Endothelial cell of umbilical vein (primary cell): ENCODE measurements around the gene DDA1. TPM values are rescaled to one million over a fixed set of nuclear protein-coding genes. Genes with fewer than 3 reads are reported as not detected.

ENCODE experiments used
- BruUV-seq: library from RNA; stranded (reverse); fragments of 400-500 nt; replicated peaks from 2 replicates; lab custom pipeline; 2021; lab: Mats Ljungman, UMichigan
- CTCF ChIA-PET: fragments of 300-600, 350-600 bp; sonication (Branson Sonifier 250); formaldehyde crosslinking; loops from one replicate; lab custom pipeline; 2021; ENCODE audit warnings: antibody characterized with exemption, inconsistent platforms; lab: Charles Lee
- POLR2A ChIA-PET: fragments of 300-600, 350-600 bp; sonication (Branson Sonifier 250); formaldehyde crosslinking; loops from one replicate; lab custom pipeline; 2021; ENCODE audit warnings: antibody characterized with exemption, inconsistent platforms; lab: Charles Lee
- DNase-seq: peaks from one replicate; pipeline ENCODE4 v3.0.0-alpha.2; 2011; ENCODE audit warnings: low read depth, low spot score
- FAIRE-seq: peaks from 2 replicates; lab custom pipeline; 2011; peaks lifted over from hg19 to GRCh38; lab: Jason Lieb, UNC
- H2AFZ ChIP-seq: 2 replicates; pipeline ENCODE4 v1.6.0; 2012; ENCODE audit warnings: low read depth, low read length, control low read depth, inconsistent platforms
- H3K27ac ChIP-seq: 2 replicates; pipeline ENCODE4 v1.5.1; 2011; ENCODE audit warnings: low read depth, mild to moderate bottlenecking, control low read depth, low read length, moderate library complexity; ENCODE audit not compliant: insufficient read depth
- H3K27me3 ChIP-seq, 2 experiments: 2 replicates each; pipeline versions ENCODE4 v1.6.0 to v1.6.1; 2011; ENCODE audit warnings: low read length in 2 of 2, mixed read lengths in 1 of 2; ENCODE audit not compliant: control insufficient read depth in 2 of 2, insufficient read depth in 2 of 2
- H3K36me3 ChIP-seq, 2 experiments: 2 replicates in 1 of 2; 3 replicates in 1 of 2; pipeline ENCODE4 v1.5.1; 2011; ENCODE audit warnings: low read length in 2 of 2, mild to moderate bottlenecking in 1 of 2, moderate library complexity in 1 of 2; ENCODE audit not compliant: control insufficient read depth in 2 of 2, insufficient read depth in 2 of 2; ENCODE audit errors: extremely low read depth in 1 of 2
- H3K4me1 ChIP-seq: 3 replicates; pipeline ENCODE4 v1.5.1; 2011; ENCODE audit warnings: mild to moderate bottlenecking, low read length; ENCODE audit not compliant: control insufficient read depth, insufficient read depth; ENCODE audit errors: extremely low read depth
- H3K4me2 ChIP-seq: 2 replicates; pipeline ENCODE4 v1.6.1; 2011; ENCODE audit warnings: low read length, control low read depth, mixed read lengths; ENCODE audit not compliant: insufficient read depth
- H3K4me3 ChIP-seq, 3 experiments: fragments of 200-600 bp in 1 of 3; sonication (generic), shearing (Covaris generic) in 1 of 3; replicated peaks in 1 of 3; 2 replicates each; pipeline ENCODE4 v1.5.1; 2011 to 2016; ENCODE audit warnings: control low read depth in 3 of 3, low read length in 3 of 3, mild to moderate bottlenecking in 2 of 3, inconsistent platforms in 1 of 3, low read depth in 1 of 3, moderate library complexity in 1 of 3; ENCODE audit not compliant: insufficient read depth in 1 of 3
- H3K79me2 ChIP-seq: 2 replicates; pipeline ENCODE4 v1.6.0; 2012; ENCODE audit warnings: low read length, inconsistent platforms; ENCODE audit not compliant: control insufficient read depth, insufficient read depth
- H3K9ac ChIP-seq: replicated peaks from 2 replicates; pipeline ENCODE3; 2011; ENCODE audit warnings: low read length, control low read depth; ENCODE audit not compliant: insufficient read depth; ENCODE audit errors: extremely low read depth
- H3K9me1 ChIP-seq: replicated peaks from 3 replicates; pipeline ENCODE4 v1.6.0; 2011; ENCODE audit warnings: mild to moderate bottlenecking, low read length; ENCODE audit not compliant: control insufficient read depth, insufficient read depth; ENCODE audit errors: extremely low read depth
- H3K9me3 ChIP-seq: replicated peaks from 2 replicates; pipeline ENCODE4 v1.5.1; 2012; ENCODE audit warnings: low read length, inconsistent platforms; ENCODE audit not compliant: control insufficient read depth, insufficient read depth
- H4K20me1 ChIP-seq: replicated peaks from 2 replicates; pipeline ENCODE3; 2011; ENCODE audit warnings: mild to moderate bottlenecking, low read length; ENCODE audit not compliant: control insufficient read depth, insufficient read depth; ENCODE audit errors: extremely low read depth
- CTCF ChIP-seq, 2 donors: IDR thresholded peaks; 1 replicate in 1 of 2; 2 replicates in 1 of 2; pipeline ENCODE4 v1.5.1; 2011; ENCODE audit warnings: low read length in 2 of 2, mild to moderate bottlenecking in 2 of 2, moderate library complexity in 2 of 2, control low read depth in 1 of 2, inconsistent platforms in 1 of 2, low read depth in 1 of 2; ENCODE audit not compliant: insufficient read depth in 1 of 2; ENCODE audit errors: extremely low read depth in 1 of 2
- EZH2 ChIP-seq: IDR thresholded peaks from 2 replicates; pipeline ENCODE4 v1.6.1; 2012; ENCODE audit warnings: borderline replicate concordance, low read depth, mild to moderate bottlenecking, moderate library complexity, low read length, inconsistent platforms; ENCODE audit not compliant: severe bottlenecking
- FOS ChIP-seq: IDR thresholded peaks from 2 replicates; pipeline ENCODE4 v1.6.1; 2011; ENCODE audit warnings: mild to moderate bottlenecking, low read length, moderate library complexity, borderline replicate concordance; ENCODE audit not compliant: insufficient read depth
- GATA2 ChIP-seq: IDR thresholded peaks from 2 replicates; pipeline ENCODE4 v1.7.0; 2011; ENCODE audit warnings: low read depth, mild to moderate bottlenecking, moderate library complexity, mixed read lengths, low read length; ENCODE audit not compliant: insufficient read length, insufficient read depth
- JUN ChIP-seq: IDR thresholded peaks from 2 replicates; pipeline ENCODE4 v1.6.1; 2011; ENCODE audit warnings: borderline replicate concordance, low read depth; ENCODE audit not compliant: insufficient read length, insufficient read depth
- MAX ChIP-seq: IDR thresholded peaks from 2 replicates; pipeline ENCODE4 v1.6.1; 2011; ENCODE audit not compliant: insufficient read depth, insufficient read length
- MYC ChIP-seq: IDR thresholded peaks from one replicate; pipeline ENCODE4 v1.6.1; 2011; ENCODE audit warnings: mild to moderate bottlenecking, low read depth, low read length
- POLR2A ChIP-seq: IDR thresholded peaks from 2 replicates; pipeline ENCODE4 v1.6.1; 2012; ENCODE audit warnings: low read depth, mild to moderate bottlenecking, control low read depth, low read length
- POLR2AphosphoS5 ChIP-seq: IDR thresholded peaks from 2 replicates; pipeline ENCODE4 v1.6.1; 2012; ENCODE audit warnings: low read depth, mild to moderate bottlenecking, control low read depth, low read length, moderate library complexity; ENCODE audit not compliant: insufficient read depth
- dilution Hi-C: fragments of 300-500 bp; cut with MboI; formaldehyde crosslinking; loops from one replicate; pipeline ENCODE4 v1.15.0; 2019; ENCODE audit warnings: low sequenced_read_pairs; ENCODE audit not compliant: extremely low pct_ligation_motif_present
- intact Hi-C: fragments of 100-400 bp; cut with micrococcal nuclease; formaldehyde crosslinking; loops from one replicate; pipeline ENCODE4 v1.10.0; 2022
- polyA plus RNA-seq, 4 experiments: library from polyadenylated mRNA; depleted of rRNA in 3 of 4; stranded (reverse) in 3 of 4; unstranded in 1 of 4; fragments of >200 nt; gene quantifications; 2 replicates each; pipeline versions ENCODE4 v1.2.1 to v1.2.3, GENCODE V29; 2011 to 2012; ENCODE audit warnings: missing spikeins in 1 of 4
- total RNA-seq: library from RNA; stranded (reverse); gene quantifications from 2 replicates; pipeline ENCODE4 v1.2.3, GENCODE V29; 2021

DDA1 gene
- total and polyA plus RNA-seq, 2 donors (not counting 3 experiments of a cell fraction or from before 2014, with no cell fraction given): 52.9 to 64.7 TPM

GRCh38 chr19:17262557-17262956 lies 46.8 kb upstream of the DDA1 start:
- Histone ChIP-seq H3K4me3 (no peak overlapping the region), H3K27me3 (no peaks in the 10 kb centered on the region), H3K9me1 (no peaks in the 10 kb centered on the region), H3K4me1 (peaks cover 13% of the 10 kb centered on the region), H2AFZ (no peak overlapping the region), H4K20me1 (no peaks in the 10 kb centered on the region), H3K9me3 (no peaks in the 10 kb centered on the region), H3K9ac (no peak overlapping the region), H3K27ac (no peak overlapping the region), H3K4me2 (no peak overlapping the region), H3K79me2 (peaks cover under 1% of the 10 kb centered on the region), H3K36me3 (peaks cover 0 to 14% of the 10 kb centered on the region in 2 experiments)
- BruUV-seq: no TSS peak
- FAIRE-seq: no peak
- no peak for DNase-seq
- TF ChIP-seq JUN: no peak
- no peak for TF ChIP-seq GATA2
- no peak for TF ChIP-seq MYC
- TF ChIP-seq EZH2: no peak
- TF ChIP-seq MAX: no peak
- no peak for TF ChIP-seq FOS
- TF ChIP-seq CTCF (IDR thresholded peaks at IDR 0.05; ENCODE audit: extremely low read depth in 1 of 2, insufficient read depth in 1 of 2, low read depth in 1 of 2, low read length in 2 of 2): no peak
- no peak for TF ChIP-seq POLR2AphosphoS5
- no peak for TF ChIP-seq POLR2A
- CTCF ChIA-PET: interaction anchor here (1.3 to 1.5 kb wide), 2 partner anchors 8 to 27 kb away, joined by 3 to 4 read pairs; no protein-coding TSS in a partner anchor
- intact Hi-C loops: no loop called here
- dilution Hi-C loops: no loop called here
- POLR2A ChIA-PET: no interaction called here
